PFSK-1 (cell line): Measurements from ENCODE around the gene SAMD4A.

Experiments
- POLR2AphosphoS5 ChIP-seq: IDR thresholded peaks from 2 replicates; pipeline ENCODE4 v1.6.1; 2012; ENCODE audit warnings: low read depth, mild to moderate bottlenecking, control low read depth, low read length, moderate library complexity
- TAF1 ChIP-seq: IDR thresholded peaks from 2 replicates; pipeline ENCODE4 v1.6.1; 2012; ENCODE audit warnings: low read length, control low read depth, borderline replicate concordance; ENCODE audit not compliant: insufficient read depth
- TF ChIP-seq, protein P1 (sequence below), 2 experiments: IDR thresholded peaks; 2 replicates each; pipeline versions ENCODE4 v1.6.1 to v1.8.0; 2011 to 2012; ENCODE audit warnings: low read depth in 2 of 2, low read length in 2 of 2, control low read depth in 1 of 2, inconsistent platforms in 1 of 2, mild to moderate bottlenecking in 1 of 2, moderate library complexity in 1 of 2; ENCODE audit not compliant: insufficient read depth in 1 of 2

DNA sequence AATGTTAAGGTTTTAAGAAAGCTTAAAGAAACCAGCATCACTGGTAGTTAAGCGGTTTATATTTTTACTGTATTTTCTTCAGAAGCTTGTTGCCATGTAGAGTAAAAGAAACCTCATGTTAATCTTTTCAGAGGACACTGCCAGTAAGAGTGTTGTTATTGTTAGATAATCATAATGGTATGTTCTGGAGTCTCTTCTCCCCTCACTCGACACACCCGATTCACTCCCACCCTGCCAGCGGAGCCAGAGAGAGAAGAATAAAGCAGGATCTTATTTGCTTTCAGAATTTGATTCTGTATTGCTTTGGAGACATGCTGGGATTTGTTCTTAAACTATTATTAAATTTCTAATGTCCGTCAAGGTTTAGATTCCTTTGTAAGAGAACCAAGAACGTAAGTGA lies 113.7 kb downstream of the SAMD4A start:
- TF ChIP-seq TAF1 (no peak), POLR2AphosphoS5 (no peak)
- TF ChIP-seq, protein P1, sequence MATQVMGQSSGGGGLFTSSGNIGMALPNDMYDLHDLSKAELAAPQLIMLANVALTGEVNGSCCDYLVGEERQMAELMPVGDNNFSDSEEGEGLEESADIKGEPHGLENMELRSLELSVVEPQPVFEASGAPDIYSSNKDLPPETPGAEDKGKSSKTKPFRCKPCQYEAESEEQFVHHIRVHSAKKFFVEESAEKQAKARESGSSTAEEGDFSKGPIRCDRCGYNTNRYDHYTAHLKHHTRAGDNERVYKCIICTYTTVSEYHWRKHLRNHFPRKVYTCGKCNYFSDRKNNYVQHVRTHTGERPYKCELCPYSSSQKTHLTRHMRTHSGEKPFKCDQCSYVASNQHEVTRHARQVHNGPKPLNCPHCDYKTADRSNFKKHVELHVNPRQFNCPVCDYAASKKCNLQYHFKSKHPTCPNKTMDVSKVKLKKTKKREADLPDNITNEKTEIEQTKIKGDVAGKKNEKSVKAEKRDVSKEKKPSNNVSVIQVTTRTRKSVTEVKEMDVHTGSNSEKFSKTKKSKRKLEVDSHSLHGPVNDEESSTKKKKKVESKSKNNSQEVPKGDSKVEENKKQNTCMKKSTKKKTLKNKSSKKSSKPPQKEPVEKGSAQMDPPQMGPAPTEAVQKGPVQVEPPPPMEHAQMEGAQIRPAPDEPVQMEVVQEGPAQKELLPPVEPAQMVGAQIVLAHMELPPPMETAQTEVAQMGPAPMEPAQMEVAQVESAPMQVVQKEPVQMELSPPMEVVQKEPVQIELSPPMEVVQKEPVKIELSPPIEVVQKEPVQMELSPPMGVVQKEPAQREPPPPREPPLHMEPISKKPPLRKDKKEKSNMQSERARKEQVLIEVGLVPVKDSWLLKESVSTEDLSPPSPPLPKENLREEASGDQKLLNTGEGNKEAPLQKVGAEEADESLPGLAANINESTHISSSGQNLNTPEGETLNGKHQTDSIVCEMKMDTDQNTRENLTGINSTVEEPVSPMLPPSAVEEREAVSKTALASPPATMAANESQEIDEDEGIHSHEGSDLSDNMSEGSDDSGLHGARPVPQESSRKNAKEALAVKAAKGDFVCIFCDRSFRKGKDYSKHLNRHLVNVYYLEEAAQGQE (IDR thresholded peaks at IDR 0.05; ENCODE audit: insufficient read depth in 1 of 2, low read depth in 2 of 2, low read length in 2 of 2), result no peak
